22Rv1 (cell line): ENCODE measurements around the gene C1QTNF4.

Experiments used
- ZFX ChIP-seq: fragments of 450-650 bp; IDR thresholded peaks from 2 replicates; pipeline ENCODE4 v1.6.1; 2017; ENCODE audit warnings: antibody characterized with exemption, borderline replicate concordance
- TF ChIP-seq, protein P1 (sequence below): fragments of 450-650 bp; IDR thresholded peaks from 2 replicates; pipeline ENCODE4 v1.5.1; 2017; ENCODE audit warnings: mild to moderate bottlenecking

DNA sequence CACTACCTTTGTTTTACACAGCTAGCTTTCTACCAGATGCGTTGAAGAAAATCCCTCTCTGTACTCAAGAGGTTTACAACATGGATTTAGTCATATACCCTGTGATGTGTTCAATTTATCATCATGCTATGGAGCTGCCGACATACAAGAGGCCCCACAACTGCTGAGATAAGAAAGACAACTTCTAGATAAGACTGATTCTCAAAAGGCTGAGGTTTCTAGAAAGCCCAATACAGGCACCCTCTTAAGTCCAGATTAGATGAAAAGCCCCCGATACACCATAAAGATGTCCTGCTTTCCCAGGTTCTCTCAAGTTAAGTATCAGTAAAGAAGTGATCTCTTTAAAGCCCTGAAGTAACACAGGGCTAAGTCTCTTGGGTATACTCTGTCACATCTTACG is 33.8 kb upstream of the C1QTNF4 start:
- TF ChIP-seq, protein P1, sequence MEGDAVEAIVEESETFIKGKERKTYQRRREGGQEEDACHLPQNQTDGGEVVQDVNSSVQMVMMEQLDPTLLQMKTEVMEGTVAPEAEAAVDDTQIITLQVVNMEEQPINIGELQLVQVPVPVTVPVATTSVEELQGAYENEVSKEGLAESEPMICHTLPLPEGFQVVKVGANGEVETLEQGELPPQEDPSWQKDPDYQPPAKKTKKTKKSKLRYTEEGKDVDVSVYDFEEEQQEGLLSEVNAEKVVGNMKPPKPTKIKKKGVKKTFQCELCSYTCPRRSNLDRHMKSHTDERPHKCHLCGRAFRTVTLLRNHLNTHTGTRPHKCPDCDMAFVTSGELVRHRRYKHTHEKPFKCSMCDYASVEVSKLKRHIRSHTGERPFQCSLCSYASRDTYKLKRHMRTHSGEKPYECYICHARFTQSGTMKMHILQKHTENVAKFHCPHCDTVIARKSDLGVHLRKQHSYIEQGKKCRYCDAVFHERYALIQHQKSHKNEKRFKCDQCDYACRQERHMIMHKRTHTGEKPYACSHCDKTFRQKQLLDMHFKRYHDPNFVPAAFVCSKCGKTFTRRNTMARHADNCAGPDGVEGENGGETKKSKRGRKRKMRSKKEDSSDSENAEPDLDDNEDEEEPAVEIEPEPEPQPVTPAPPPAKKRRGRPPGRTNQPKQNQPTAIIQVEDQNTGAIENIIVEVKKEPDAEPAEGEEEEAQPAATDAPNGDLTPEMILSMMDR = no peak
- TF ChIP-seq ZFX = no peak
